LHCN-M2 (cell line): ENCODE measurements around the gene CNIH4. TPM values are rescaled to one million over a fixed set of nuclear protein-coding genes. Genes with fewer than 3 reads are reported as not detected.
"Not testable (repeated sequence)": the region's sequence is repeated elsewhere in the genome, so short reads cannot be mapped to it uniquely, and the experiment has no call there.

Experiments used
- DNase-seq: peaks from one replicate; pipeline ENCODE4 v3.0.0-alpha.2; 2012; ENCODE audit warnings: low read depth
- total RNA-seq: library from RNA; depleted of rRNA; stranded (reverse); fragments of >200 nt; gene quantifications from 2 replicates; pipeline ENCODE4 v1.2.3, GENCODE V29; 2014; rRNA removed

The CNIH4 gene
- total RNA-seq, 1 experiment from 2014 or later: 56.4 TPM

DNA sequence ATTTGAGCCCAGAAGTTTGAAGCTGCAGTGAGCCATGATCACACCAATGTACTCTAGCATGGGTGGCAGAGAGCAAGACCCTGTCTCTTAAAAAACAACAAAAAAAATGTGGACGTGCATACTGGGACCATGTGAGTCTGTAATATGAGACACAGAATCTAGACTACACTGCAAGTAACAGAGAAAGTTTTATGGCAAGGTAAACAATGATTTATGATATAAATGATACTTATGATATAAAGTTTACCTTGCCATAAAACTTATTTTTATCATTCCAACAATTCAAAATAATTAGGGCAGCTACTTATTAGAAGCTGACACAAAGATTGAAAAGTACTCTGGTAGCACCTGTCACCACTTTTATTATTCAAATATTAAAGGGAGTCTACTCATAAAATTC lies 43.2 kb downstream of the CNIH4 start:
- DNase-seq: no peak

DNA sequence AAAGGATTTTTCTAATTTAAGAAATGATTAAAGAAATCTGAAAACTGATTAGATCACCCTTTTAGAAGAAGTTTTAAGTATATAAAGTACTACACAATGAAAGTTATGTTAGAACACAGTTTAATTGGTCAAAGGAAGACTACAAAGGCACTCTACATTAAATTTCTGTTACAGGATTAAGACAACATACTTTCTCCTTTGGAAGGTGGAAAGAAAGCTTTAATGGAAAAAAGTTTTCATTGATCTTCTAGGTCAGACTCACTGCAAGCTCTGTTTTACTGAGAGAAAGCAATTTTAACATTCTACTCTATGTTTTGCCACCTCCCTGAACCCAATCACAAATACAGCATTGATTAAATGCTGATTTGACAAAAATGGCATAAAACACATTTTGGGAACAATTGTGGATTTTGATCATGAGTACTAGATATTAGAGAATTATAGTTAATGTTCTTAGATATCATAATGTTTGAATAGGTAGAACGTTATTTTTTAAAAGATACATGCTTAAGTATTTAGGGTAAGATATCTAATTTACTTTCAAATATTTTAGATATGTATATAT lies 45.9 kb downstream of the CNIH4 start:
- no peak for DNase-seq

DNA sequence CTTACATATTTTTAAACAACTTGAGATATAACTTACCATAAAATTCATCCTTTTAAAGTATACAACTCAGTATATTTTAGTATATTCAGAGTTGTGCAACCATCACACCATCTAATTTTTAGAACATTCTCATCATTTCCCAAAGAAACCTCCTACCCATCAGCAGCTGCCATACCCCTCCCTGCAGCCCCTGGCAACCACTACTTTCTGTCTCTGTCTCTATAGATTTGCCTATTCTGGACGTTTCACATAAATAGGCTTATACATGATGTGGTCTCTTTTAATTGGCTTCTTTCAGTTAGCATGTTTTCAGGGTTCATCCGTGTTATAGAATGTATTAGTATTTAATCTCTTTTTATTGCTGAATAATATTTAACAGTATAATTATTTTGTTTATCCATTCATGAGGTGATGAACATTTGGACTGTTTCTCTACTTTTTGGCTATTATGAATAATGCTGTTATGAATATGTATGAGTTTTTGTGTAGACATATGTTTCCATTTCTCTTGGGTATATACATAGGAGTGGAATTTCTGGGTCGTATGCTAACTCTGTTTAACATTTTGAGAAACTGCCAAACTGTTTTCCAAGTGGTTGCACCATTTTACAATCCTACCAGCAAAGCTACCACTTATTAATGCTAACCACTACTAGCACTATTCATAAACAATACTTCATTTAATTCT lies 48.4 kb downstream of the CNIH4 start:
- no peak for DNase-seq

DNA sequence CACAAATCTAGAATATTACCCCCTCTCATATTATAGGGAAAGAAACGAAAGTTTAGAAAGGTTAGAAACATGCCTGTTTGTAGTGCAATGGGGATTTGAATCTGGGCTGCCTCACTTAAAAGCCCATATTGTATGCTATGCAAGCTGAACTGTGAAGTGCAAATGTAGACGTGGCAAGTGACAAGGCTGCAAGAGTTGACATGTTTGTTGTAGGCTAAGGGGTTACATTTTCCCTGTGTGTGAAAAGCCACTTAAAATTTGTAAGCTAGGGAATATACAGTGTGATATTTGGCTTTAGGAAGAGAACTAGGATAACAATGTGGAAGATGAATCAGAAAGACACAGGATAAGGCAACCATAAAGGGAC lies 48.9 kb downstream of the CNIH4 start:
- no peak for DNase-seq

DNA sequence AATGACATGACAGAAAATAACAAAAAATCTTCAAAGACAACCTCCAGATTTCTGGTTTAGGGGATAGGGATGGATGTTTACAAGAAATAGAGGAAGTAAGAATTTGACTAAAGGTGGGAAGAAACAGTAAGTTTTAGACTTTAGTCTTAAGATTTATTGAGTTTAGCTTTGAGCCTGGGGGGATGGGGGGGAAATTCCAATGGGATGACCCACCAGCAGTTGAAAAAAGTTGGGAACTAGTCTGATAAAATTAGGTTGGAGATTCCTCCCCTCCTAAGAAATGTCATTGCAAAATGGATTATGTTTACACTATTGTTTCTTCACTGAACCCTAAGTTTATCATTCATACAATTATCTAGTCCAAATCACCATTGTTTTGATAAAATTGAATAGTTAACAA lies 49.5 kb downstream of the CNIH4 start:
- no peak for DNase-seq

DNA sequence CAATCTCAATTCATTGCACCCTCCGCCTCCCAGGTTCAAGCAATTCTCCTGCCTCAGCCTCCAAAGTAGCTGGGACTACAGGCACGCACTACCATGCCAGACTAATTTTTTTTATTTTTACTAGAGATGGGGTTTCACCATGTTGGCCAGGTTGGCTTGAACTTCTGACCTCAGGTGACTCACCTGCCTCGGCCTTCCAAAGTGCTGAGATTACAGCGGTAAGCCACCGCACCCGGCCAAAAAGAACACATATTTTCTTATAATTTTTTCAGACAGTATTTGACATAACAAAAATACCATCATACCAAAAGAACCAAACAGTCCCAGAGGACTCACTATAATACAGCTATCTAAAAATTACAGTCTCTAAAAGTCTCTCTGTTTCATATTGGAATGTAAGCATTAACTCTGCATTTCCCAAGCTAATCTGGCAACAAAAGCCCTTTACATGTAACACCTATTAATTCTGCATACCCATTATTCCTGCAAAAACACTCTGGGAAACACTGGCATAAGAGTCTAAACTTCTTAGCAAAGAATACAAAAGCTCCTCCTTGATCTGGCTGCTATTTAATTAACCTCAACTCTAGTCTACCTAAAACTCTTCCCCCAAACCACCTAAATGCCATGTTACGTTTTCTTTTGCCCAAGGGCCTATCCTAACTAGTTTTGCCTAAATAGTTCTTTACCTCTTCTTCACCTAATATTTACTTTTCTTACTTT lies 51.1 kb downstream of the CNIH4 start:
- peak; percentile 55 for DNase-seq

DNA sequence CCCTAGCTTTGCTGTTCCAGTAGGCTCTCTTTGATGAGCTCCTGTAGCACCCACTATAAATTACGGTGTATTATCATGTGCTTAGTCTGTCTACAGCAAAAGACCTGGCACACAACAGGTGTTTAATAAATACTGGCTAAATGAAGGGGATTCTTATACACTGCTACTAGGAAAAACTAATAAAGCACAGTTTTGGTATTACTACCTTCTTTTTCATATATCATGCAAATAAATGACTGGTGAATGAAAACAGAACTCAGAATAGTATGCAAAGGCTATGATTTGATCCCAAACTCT lies 51.6 kb downstream of the CNIH4 start:
- no peak for DNase-seq

DNA sequence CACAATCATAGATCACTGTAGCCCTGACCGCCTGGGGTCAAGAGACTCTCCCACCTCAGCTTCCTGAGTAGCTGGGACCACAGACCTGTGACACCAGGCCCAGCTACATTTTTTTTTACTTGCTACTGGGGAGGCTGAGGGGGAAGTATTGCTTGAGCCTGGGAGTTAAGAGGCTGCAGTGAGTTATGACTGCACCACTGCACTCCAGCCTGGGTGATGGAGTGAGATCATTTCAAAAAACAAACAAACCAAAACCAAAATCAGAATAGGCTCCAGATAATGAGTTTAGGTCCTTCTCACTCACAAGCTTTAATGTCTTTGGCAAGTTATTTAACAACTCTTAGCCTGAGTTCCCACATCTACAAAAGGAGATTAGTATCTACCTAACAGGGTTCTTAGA lies 55.1 kb downstream of the CNIH4 start:
- DNase-seq: no peak

DNA sequence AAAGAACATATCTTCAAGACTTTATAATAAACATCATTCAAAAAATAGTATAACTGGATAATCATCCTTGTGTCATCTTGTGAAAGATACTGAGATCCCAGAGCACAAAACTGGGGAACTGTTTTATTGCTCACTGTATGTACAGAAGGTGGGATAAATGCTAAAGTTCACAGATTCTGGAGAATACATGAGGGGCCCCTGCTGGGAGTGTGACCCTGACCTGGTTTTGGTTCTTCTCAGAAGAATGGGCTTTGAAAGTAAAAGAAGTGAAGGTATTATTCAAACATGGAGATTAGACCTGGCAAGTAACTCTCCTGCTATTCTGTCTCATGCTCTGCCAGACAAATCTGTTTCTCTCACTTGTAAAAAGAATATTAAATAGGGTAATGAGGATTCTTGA lies 63.4 kb downstream of the CNIH4 start:
- no peak for DNase-seq

DNA sequence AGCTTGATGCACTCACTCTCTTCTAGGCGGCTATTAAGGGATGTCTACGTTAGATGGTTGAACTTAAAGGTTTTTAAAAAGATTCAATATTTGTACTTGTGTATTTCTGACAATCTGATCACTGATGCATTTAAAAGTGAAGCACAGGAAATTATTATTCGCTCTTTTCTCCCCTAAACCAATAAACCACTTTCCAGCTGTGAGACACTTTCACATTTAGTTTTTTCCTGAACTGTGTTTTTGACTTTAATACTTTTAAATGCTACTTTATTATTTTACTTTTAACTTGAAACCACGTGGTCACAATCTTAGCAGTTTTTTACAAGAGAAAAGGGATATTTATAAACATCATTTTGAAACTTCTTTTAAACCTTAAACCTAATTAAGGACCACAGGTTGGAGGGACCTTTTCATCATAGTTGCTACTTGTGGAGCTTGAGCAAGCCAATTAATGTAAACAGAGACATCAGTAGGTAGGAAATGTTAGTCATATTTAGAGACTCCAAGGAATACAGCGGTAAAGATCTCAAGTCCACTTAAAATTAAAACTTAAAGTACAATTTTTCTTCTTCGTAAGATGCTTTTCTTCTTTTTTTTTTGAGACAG lies 68.7 kb downstream of the CNIH4 start:
- no peak for DNase-seq

DNA sequence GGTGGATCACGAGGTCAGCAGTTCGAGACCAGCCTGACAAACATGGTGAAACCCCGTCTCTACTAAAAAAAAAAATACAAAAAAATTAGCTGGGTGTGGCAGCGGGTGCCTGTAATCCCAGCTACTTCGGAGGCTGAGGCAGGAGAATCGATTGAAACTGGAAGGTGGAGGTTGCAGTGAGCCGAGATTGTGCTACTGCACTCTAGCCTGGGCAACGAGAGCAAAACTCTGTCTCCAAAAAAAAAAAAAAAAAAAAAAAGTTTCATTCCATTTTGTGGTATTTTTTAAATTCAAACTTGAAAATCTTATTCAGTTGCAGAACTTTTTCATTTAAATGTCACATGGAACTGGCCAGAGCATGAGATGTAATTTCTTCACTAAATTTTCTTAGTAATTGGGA lies 70.2 kb downstream of the CNIH4 start:
- DNase-seq: not testable (repeated sequence)

DNA sequence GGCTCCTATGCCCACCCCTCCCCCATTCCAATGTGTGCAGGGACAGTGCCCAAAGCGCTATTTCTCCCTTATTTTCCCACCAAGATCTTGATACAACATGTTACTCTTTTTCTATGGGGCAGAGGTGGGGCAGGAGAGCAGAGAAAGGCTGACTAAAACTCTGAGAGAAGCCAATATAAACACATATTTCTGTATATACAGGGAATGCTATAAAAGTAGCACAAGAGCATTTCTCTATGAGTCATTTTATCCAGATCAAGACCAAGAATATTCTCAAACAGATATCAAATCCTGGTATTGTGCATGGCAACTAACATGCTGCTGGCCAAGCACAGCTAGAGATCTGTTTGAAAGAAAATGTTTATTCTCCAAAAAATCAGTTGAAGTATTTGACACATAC lies 70.7 kb downstream of the CNIH4 start:
- DNase-seq: peak; percentile 81

DNA sequence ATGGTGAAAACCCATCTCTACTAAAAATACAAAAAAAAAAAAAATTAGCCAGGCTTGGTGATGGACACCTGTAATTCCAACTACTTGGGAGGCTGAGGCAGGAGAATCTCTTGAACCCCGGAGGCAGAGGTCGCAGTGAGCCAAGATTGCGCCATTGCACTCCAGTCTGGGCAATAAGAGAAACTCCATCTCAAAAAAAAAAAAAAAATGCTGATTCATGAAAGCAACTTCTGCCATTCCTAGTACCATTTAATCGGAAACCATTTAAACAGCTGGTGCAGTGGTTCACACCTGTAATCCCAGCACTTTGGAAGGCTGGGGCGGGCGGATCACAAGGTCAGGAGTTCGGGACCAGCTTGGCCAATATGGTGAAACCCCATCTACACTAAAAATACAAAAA lies 72.0 kb downstream of the CNIH4 start:
- not testable (repeated sequence) for DNase-seq

Other genes starting within 250 kb of the CNIH4 start
- gene FBXO28, start 242.8 kb upstream of the CNIH4 start, total RNA-seq: 38.0 and 48.0 TPM in 2 replicates
- gene DEGS1, start 173.6 kb upstream of the CNIH4 start, total RNA-seq: 149 and 155 TPM in 2 replicates
- 28.6 and 37.6 TPM in 2 replicates for gene NVL, start 26.7 kb upstream of the CNIH4 start, total RNA-seq
- gene WDR26, start 77.9 kb downstream of the CNIH4 start, total RNA-seq: 29.2 and 34.6 TPM in 2 replicates